ENCODE results near the gene SLC2A6.

The SLC2A6 gene

DNA sequence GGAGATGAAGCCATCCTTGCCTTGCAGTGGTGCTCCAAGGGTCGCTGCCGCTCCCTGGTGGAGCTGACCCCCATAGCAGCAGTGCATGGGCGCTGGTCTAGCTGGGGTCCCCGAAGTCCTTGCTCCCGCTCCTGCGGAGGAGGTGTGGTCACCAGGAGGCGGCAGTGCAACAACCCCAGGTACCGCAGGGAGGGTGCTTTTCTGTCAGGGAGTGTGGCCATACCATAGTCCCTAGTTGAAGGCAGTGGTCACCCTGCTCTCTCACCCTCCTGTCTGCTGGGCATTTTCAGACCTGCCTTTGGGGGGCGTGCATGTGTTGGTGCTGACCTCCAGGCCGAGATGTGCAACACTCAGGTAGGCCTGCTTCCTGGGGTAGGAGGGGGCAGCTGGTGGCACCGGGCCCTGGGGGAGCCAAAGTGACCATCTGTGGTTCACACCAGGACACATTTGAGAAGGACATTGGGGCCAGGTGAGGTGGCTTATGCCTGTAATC, 45.5 kb downstream of the SLC2A6 start:
- DNase-seq = no peak

DNA sequence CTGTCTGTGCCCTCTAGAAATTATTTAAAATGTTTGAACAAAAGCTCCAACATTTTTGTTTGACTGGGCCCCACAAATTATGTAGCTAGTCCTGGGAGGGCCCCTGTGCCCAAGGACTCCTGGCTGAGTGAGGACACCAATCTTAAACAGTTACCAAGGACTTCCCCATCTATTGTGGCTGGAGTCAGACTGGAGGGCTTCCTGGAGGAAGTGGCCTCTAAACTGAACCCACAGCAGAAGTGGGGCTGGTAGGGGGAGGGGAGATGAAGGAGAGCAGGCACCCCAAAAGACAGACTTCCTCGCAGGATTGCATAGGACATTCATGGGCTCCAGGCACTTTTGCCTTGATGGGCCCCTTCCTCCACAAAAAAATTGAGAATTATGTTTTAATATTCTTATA, 48.7 kb downstream of the SLC2A6 start:
- no peak for DNase-seq

DNA sequence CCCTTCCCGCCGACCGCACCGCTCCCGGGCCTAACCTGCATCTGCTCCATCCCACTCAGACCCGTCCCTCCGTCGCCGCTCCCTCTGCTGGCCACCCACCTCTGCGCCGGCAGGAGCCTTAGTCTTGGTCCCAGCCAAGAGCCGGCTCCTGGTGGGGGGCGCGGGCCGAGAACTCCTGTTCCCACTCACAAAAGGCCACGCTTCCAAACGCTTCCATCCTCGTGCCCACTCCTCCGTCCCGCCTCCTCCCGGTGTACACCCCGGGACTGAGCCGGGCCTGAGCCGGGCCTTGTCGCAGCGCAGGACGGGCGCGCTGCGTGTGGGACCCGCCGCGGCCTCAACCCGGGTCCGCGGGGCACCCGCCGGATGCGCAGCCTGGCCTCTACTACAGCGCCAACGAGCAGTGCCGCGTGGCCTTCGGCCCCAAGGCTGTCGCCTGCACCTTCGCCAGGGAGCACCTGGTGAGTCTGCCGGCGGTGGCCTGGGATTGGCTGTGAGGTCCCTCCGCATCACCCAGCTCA, 49.2 kb downstream of the SLC2A6 start:
- DNase-seq = no peak

DNA sequence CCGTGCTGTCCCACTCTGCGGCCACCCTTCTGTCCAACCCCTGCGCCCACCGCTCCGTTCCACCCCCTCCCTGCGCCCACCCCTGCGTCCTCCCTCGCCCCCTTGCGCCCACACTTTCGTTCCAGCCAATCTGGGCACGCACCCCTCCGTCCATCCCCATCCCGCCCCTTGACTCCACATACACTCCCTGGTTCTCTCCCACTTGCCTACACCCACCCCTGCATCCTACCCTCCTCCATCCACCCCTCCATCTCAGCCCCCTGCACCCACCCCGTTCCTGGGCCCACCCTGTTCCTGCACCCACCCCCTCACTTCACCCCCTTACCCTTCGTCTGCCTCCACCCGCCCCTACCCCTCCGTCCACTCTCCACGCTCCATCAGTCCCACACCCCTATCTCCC, 49.7 kb downstream of the SLC2A6 start:
- DNase-seq = no peak

DNA sequence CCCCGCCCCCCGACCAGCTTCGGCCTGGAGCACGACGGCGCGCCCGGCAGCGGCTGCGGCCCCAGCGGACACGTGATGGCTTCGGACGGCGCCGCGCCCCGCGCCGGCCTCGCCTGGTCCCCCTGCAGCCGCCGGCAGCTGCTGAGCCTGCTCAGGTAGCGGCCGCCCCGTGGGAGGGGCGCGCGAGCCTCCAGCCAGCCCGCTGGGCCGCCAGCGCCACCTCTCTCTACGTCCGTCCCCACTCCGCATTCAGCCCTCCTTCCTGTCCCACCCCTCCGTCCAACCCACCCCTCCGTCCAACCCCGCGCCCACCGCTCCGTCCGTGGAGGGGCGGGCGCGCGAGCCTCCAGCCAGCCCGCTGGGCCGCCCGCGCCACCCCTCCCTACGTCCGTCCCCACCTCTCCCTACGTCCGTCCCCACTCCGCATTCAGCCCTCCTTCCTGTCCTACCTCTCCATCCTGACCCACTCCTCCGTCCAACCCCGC, 50.2 kb downstream of the SLC2A6 start:
- no peak for DNase-seq

DNA sequence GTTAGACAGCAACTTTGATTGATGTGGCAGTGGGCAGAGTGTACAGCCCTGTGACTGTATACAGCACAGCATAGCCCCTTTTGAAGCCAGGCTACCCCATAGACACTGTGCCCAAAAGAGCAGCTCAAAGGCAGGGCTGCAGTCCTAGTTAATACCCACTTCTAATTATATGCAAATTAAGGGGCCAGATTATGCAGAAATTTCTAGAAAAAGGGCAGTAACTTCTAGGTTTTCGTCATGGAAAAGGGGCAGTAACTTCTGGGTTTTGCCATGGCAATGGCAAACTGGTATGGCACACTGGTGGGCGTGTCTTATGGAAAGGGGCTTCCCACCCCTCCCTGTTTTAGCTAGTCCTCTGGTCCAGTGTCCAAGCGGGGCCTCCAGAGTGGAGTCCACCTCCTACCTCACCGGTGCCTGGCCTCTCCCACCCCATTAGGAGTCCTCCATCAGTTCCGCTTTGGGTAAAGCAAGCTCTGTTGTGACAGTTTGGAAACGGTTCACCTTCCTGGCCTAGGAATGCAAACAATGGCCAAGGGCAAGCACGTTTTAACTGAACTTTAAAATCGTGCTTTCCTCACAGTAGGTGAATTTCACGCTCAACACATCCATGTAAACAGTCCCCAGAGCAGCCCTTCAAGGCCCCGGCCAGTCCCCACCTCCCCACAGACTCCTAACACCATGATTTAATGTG, 51.1 kb downstream of the SLC2A6 start:
- no peak for DNase-seq

DNA sequence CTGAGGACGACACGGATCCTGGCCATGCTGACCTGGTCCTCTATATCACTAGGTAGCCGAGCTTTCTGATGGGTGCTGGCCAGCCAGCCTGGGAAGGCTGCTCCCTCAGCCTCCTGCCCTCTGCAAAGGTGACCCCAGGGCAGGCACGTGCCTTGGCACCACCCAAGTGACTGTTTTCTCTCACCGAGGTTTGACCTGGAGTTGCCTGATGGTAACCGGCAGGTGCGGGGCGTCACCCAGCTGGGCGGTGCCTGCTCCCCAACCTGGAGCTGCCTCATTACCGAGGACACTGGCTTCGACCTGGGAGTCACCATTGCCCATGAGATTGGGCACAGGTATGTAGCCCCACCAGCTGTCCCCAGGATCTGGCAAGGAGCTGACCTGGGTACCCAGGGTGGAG, 52.9 kb downstream of the SLC2A6 start:
- DNase-seq = no peak

DNA sequence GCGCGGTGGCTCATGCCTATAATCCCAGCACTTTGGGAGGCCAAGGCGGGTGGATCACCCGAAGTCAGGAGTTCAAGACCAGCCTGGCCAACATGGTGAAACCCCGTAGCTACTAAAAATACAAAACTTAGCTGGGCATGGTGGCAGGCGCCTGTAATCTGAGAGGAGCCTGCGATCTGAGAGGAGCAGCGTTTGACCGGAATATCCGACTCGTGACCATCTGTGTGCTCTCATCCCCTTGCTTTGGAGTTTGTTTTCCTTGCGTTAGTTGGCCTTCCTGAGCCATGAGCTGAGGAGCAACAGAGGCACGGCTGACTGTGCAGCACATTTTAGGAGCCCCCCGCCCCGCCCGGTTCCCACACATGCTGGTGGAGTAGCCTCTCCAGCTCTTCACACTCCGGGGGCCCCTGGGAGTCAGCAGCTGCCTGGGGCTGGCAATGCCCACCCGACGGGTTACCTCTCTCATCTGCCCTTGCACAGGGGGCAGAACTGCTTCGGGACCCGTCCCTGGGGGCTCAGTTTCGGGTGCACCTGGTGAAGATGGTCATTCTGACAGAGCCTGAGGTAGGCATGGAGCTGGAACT, 53.8 kb downstream of the SLC2A6 start:
- no peak for DNase-seq

DNA sequence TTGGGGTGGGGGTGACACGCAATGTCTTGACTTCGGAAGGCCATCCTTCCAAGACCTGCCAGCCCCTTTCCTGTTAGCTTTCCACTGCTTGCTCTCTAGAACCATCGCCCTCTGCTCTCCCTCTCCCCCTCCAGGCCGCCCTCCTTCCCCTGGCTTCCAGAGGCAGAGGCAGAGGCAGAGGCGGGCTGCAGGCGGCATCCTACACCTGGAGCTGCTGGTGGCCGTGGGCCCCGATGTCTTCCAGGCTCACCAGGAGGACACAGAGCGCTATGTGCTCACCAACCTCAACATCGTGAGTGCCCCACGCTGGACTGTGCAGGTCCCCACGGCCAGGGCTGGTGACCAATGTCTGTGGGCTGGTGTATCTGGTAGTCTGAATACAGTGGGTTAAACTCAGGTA, 54.7 kb downstream of the SLC2A6 start:
- DNase-seq = no peak

DNA sequence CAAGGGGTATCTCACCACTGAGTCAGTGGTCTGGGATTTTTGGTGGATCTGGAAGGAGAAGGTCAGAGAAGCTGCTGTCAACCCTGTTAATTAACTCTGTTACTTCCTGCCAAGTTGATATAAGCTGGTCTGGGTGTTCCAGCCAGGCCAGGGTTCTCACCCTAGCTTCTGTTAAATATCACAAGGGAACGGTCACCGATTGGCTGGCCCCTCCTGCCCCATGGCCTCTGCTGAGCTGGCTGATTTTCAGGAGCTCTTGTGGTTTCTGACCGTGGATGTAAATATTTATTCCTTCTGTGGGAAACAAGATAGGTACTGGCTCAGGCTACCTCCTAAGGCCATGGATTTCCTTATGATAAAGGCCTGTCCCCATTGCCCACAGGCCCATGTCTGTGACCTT, 55.7 kb downstream of the SLC2A6 start:
- DNase-seq = no peak

DNA sequence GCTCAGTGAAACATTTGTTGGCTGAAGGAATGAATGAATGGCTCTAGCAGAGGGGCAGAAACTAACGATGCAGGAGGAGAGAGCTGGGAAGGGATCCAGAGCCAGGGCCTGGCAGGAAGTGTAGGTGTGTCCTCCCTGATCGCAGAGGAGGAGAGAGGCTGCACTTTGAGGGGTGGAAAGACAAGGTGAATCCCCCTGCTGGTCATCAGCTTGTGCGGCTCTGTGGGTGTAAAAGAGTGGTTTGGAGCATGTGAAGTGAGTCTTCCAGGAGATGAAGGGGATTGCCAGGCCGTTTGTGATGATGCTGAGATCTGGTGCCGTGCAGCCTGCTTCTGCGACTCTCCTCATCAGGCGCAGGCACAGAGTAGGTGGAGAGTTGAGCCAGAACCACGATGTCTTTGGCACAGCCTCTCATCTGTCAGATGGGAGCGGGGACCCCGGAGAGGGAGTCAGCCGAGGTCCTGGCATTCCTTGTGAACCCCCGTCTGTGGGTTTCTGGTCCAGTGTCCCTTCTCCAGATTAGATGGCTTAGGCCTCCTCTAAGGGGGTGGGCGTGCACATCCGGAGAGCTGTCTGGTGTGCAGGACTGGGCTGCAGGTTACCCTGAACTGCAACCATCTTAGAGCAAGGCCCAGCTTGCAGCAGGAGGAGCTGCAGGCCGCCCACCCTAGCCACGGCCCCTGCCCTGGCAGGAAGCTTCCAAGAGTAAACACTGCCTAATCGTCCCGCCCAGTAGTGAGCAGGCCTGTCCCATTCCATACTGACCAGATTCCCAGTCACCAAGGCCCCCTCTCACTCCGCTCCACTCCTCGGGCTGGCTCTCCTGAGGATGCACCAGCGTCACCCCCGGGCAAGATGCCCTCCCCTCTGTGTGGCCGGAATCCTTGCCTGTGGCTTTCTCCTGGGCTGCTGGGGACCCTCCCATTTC, 57.0 kb downstream of the SLC2A6 start, which contains the start of gene ADAMTS13:
Gene ADAMTS13, plus strand, starts transcription at position 753 of the 928 bp plus-strand sequence. Its CDS starts 77 bp downstream, at position 830.
- DNase-seq = peak in 1 of 2 donors; percentile 26
